Measurements from ENCODE around the gene OSBPL1A.
A peak's percentile ranks its signal among the peaks of the same experiment; 100 is the strongest.

Gene OSBPL1A

DNA sequence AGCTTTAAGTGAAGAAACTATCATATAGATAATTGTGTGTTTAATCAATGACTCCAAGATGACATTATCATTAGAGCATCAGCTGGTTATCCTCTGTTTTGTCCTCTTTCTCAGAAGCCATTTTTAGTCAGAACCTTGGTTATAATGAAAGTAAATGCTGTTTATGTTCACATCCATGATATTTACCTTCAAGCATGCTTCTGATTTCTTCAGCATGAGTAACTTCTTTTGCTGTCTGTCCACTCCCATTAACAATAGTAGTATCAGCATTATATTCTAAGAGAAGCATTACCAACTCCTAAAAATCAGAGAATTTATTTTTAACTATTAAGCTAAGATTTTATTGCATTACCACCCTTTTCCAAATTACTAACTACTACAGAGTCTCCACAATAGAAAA, 56.3 kb downstream of the OSBPL1A start:
- no peak for DNase-seq (ENCODE audit: low spot score)

DNA sequence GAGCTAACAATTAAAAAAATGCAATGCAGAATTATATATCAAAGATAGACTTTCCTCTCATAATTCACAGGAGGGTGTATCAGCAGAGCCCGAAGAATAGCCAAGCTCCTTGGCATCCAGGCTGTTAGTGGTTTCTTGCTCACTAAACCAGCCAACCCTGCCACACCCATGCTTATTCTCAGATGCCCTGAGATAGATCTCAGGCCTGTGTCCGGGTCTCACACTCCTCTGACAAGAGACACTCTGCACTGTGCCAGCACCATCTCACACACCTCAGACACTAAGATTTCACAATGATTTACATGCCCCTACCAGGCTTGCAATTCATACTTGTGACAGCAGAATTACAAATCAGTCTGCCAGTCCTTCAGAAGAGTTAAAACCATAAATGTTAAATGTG, 64.5 kb downstream of the OSBPL1A start:
- no peak for DNase-seq (ENCODE audit: low spot score)

DNA sequence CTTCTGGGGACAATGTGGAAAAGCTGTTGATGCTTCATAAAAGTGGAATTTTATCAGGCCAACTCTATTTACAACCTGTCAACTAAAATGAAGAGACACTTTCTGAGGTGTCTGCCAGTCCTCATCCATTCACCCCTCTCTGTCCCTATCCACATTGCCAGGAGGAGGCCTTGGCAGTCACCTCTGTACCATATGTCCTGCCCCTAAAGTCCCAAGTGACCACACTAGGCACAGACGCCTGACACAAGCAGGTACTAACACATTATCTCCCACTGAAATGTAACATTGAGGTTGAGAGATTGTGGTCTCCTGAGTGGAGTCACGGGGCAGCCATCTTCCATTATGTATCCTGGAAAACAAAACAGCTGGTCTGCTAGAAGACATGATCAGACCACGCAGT, 71.4 kb downstream of the OSBPL1A start:
- DNase-seq (ENCODE audit: low spot score) = no peak

DNA sequence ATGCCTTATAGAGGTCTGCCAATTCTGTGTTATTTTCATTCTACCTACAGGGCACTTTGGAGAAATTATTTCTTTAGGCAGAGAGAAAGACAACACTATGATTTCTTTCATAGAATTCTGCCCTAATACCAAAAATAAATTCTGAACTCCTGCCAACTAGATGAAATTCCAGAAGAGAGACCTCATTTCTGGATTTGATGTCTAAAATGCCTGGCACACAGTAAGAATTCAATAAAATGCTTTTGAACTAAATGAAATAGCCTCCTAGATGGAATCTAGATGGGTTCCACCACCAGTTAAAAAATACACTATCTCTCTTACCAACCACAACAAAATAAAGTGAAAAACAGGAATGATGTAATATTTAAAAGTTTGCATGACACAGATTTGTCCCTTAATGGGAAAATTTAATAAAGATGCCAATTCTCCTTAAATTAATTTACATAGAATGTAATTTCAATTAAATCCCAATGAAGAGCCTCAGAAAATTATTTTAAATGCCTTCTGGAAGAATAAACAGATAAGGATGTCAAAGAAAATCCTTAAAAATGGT, 75.0 kb downstream of the OSBPL1A start:
- DNase-seq (ENCODE audit: low spot score) = no peak

DNA sequence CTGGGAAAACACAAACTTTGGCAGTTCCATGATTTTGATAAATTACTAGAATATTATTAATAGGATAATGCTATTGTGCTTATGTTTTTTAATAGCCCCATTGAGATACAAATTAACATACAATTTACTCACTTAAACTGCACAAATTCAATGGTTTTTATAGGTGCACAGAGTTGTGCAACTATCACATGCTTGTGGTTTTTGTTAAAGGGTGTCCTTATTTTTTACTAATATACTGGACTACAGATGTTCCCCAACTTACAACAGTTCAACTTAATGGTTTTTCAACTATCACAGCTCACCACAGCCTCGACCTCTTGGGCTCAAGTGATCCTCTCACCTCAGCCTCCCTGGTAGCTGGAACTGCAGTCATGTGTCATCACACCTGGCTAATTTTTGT, 76.6 kb downstream of the OSBPL1A start:
- DNase-seq (ENCODE audit: low spot score) = no peak

DNA sequence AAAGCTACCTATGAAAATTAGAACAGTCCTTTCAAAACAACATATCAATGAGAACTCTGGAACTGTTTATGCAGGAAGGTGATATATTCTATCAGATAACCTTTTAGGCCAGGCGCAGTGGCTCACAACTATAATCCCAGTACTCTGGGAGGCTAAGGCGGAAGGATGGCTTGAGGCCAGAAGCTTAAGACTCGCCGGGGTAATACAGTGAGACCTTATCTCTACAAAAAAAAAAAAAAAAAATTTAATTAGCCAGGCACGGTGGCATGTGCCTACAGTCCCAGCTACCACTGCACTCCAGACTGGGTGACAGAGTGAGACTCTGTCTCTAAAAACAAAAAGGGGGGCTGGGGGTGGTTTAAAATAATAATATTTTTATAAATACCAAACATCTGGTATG, 77.9 kb downstream of the OSBPL1A start:
- no peak for DNase-seq (ENCODE audit: low spot score)

DNA sequence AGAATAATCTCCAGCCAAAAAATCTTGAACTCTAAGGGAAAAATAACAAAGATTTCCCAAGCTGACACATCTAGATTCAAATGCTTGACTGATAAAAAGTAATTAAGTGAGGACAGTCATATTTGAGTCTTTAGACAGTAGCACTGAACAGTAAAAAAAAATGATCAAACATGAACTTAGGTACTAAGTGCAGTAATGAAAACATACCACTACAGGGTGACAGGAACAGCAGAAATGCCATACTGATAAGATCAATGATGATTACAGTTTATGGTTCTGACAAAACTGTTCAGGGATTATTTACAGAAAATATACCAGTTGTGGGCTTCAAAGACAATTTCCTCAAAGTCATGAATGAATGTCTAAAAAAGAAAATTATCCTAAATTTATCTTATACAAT, 80.3 kb downstream of the OSBPL1A start:
- no peak for DNase-seq (ENCODE audit: low spot score)

DNA sequence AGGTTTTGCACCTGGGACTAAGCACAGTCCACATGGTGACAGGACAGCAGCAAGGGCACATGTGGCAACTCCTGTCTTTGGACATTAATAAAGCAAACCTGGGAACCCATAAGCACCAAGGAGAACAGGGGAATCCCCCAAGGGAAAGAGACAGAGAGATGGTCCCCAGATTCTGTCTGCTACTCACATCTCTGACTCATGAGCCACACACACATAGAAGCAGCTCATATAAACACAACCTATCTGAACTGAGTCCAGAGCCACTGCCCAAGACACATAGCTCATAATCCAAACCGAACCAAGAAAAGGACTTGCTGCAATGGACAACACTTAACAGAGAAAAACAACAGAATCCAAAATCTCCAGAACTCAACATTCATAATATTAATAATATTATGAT, 82.5 kb downstream of the OSBPL1A start:
- no peak for DNase-seq (ENCODE audit: low spot score)

DNA sequence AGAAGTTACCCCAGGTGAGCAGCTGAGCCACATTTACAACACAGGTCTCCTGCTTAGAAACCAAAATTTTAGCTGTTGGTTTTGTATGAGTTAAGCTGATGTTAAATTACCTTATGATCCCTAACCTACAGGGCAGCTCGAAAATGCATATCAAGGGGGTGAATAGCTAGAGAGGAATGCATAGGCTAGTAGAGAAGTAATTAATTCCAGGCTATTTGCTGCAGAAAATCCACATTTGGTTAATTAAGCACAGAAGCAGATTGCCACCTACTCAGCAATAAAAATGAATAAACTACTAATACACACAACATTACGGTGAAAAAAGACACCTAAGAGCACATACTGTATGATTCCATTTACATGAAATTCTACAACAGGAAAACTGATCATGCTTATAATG, 91.4 kb downstream of the OSBPL1A start:
- DNase-seq (ENCODE audit: low spot score) = no peak

DNA sequence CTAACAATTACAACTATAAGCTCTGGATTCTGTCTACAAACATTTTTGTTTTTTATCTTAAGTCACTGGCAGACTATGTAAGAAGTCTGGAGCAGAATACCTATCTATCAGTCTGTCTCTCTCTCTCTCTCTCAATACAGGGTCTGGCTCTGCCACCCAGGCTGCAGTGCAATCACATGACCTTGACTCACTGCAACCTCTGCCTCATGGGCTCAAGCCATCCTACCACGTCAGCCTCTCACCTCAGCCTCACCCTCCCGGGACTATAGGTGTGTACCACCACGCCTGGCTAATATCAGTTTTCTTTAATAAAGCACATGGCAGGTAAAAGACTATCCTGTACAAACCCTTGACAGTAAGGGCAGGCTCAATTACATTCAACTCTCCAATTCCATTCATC, 96.9 kb downstream of the OSBPL1A start:
- no peak for DNase-seq (ENCODE audit: low spot score)

DNA sequence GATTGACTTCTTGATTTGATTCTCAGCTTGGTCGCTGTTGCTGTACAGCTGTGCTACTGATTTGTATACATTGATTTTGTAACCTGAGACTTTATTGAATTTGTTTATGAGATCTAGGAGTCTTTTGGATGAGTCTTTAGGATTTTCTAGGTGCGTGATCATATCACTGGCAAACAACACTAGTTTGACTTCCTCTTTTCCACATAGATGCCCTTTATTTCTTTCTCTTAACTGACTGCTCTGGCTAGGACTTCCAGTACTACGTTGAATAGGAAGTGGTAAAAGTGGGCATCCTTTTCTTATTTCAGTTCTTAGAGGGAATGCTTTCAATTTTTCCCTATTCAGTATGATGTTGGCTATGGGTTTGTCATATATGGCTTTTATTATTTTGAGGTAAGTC, 101.3 kb downstream of the OSBPL1A start:
- no peak for DNase-seq (ENCODE audit: low spot score)

DNA sequence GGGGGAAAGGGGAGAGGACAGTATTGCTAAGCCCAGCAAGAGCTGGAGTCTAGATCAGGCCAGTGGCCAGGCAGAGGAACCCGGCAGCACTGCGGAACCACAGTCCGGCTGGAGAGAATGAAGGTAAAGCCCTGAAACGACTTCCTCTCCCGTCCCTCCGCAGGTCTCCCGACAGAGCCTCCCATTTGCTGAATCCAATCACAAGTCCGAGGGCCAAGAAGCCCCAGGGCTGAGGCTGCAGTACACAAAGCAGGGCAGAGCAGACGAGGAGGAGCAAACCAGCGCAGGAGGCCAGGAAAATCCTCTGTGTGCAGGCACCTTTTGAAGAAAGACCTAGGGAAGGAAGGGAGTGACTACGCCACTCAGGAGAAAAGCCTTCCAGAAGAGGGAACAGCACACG, 104.4 kb downstream of the OSBPL1A start:
- peak; percentile 0 for DNase-seq (ENCODE audit: low spot score)

DNA sequence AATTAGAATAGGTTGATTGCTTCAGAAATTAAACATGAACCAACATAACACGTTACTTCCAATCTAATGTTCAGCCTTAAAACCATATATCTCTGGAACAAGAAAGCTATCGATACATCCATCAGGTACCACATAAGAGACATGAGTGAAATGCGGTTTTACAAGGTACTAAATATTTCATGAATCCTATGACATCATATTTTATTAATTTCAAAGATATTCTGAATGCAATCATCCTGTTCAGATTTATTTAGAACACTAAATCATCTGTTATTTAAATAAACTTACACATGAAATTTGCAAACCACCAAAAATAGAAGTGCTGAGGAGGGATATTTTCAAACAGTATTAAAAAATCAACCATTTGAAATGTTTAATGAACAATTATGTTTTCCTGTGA, 119.0 kb downstream of the OSBPL1A start:
- no peak for DNase-seq (ENCODE audit: low spot score)

DNA sequence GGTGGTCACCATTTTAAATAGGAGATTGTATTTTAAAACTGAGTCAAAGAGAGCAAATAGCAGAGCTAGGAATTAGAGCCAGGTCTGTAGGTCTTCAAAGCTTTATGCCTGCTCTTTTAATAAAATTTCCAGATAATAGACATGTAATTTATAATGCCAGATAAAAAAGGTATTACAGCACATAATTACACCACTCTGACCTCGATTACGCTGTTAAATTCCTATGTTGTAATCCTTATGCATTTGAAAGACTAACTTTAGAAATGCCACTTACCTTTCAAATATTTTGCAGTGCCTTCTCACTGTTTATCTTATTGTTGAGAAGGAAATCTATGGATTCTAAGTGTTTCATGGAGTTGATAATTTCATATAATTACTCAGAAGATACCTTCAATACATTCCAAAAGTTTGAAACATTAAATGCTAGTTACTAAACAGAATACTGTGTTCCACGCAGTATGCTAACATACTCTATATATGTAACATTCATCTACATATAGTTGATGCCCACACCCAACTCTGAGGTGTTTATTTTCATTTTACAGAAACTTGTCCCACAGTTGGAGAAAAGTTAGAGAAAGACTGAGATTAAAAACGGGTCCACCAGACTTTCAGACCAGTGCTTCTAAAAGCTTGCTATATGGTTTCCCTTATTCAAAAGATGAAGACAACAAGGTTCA, 120.0 kb downstream of the OSBPL1A start:
- DNase-seq (ENCODE audit: low spot score) = no peak

DNA sequence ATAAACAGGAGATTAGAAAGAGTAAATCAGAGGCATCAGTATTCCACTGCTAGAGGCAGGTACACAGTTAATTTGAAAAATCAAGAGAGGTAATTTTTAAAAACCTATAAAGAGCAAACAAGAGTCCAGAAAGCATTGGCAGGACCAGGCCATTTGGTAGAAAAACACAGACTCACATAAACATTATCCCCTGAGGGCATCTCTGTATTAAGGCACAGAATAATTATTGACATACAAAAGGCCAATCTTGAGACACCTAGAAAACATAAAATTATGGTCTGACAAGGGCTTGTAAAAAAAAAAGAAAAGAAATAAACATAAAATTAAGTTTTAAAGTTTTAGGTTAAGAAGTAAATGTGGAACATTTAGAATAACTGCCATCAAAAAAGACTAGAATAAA, 120.6 kb downstream of the OSBPL1A start:
- DNase-seq (ENCODE audit: low spot score) = no peak

DNA sequence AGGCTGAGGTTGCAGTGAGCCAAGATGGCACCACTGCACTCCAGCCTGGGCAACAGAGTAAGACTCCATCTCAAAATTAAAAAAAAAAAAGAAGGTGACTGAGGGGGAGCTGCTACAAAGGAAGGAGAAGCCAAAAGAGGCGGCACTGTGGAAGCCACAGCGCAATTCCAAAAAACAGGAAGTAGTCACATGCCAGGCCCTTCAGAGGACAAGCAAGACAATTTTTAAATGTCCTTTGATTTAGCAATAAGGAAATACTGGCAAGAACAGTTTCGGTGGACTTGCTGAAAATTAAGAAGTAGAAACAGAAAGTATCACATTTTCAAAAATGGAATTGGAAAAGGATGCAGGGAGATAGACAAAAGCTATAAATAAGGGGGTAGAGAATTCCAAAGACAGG, 122.8 kb downstream of the OSBPL1A start:
- DNase-seq (ENCODE audit: low spot score) = no peak

DNA sequence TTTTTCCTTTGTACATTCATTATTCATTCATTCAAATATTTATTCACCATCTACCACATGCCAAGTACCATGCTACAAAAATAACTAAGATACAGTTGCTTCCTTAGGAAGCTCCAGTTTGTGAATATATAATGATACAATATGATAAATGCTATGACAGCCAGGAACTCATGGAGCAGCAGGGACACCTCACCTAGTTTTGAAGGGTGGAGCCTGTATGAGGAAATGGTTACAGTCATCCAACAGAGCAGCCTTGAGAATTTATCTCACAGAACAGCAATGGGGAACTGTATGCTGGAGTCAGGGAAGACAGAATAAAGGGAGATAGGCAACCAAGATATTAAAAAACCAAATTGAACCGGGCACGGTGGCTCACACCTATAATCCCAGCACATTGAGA, 124.0 kb downstream of the OSBPL1A start:
- DNase-seq (ENCODE audit: low spot score) = no peak

DNA sequence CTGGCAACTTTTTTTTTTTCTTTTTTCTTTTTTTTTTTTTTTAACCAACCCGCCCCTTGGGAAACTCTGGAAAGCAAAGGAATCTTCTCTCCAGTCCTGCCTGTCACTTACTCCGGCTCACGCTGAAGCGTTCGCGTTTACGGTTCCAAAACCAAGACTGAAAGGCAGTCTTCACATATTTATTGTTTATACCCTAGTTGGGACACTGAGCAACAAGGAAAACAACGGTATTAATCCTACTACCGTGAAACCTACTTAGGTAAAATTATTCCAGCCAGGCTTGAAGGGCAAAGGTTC, 125.4 kb downstream of the OSBPL1A start:
- DNase-seq (ENCODE audit: low spot score) = no peak

DNA sequence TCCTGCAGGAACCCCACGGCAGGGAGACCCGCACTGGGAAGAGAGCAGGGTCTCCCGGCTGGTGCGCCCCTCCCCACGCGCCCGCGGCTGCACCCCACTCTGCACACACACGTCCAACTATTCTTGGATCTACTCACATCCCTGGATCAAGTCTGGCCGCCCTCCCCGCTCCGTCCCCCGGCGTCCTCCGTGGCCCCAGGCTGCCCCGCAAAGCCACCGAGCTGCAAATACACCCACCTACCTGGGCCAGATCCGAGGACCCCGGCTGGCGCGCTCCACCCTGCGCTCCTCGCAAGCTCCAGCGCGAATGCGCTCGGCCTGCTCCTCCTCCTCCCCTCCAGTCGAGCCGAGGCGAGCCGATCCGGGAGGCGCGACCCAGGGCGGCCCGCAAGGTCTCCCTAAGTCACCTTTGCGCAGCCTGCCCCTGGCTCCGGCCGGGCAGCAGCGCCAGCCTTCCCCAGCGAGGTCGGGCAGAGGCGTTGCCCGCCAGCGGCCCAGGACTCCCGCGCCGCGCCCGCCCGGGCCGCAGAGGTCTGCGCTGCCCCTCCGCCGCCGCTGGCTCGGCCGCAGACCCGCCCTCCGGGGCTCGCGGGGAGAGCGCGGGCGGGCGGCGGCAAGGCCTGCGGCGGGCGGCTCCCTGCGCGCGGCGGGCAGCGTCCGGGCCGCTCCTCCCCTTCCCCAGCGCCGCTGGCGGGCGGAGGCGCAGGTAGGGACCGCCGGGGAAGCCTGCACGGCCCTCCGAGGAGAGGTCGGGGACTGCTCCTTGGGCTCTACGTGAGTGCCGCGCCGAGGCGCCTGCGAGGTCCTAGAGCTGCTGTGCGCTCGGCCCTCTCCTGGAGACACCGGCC, 126.0 kb downstream of the OSBPL1A start:
- no peak for DNase-seq (ENCODE audit: low spot score)

DNA sequence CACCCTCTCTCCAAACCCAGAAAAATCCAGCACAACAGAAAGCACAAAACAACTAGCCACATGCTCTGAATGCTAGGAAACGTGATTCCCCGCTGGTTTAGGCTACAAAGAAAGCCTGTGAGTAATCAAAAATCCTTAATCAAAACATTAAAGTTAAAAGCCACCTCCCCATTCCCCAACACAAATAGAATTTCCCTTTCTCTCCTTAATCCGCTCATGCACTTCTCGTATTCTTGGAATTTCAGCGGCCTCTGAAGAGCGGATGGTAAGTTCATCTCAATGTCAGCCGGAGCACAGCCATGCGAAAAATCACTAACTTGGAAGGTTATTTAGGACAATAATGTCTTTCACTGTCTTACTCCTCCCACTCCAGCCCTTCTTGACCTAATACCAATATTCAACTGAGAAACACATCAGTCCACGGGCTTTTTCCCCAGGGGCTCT, 126.7 kb downstream of the OSBPL1A start:
- no peak for DNase-seq (ENCODE audit: low spot score)

DNA sequence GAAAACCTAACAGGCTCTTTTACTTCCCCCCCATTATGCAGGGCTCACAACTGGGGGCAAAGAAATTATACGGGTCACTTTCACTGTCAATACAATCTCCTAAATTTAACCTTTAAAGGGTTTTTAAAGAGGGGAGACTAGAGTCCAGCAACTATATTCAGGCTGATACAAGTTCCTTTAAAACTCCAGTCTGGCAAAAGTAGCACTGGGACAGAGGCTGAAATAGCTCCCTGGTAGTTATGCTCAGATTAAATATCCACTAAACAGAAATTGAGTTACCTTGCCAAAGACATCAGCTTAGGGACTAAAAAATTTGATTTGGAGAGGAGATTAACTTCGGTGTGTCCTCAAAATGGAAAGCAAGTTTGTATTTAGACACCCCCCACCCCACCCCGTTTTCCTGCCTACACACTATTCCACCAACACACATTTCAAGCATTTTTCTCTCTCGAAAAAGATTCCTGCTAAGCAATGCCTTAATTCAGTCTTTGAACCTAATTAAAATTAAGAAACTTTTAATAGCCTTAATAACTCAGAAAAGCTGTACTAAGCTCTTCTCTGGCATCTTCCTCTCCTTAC, 127.2 kb downstream of the OSBPL1A start:
- no peak for DNase-seq (ENCODE audit: low spot score)

DNA sequence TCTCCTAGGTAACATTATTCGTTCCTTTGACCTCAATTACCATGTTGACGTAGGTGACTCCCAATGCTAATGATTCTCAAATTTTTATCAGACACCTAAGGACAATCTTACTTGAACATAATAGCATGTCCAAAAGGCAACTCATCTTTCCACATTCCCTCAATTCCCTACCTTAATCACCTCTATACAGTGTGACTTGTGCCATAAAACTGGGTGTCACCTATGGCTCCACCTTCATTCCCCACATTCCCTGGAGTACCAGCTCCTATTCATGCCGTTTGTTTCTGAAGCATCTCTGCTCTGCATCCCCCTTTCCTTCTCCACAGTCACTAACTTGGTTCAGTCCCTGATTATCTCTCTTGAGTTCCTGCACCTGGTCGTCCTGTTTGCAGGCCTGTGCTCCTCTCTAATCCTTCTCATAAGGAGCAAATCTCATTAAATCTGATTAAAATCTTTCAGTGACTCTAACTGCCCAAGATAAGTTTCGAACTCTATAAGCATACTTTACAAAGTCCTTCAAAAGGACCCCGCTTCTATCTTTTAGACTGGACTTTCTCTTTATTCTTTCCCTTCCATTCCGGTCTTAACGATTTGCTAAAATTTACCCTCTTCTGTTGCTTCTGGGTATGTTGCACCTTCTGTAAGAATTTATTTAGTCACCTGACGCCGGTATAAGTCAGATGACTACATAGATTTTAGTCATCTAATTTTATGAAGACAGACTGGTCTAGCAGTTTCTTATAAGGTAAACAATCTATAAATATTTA, 128.7 kb downstream of the OSBPL1A start:
- no peak for DNase-seq (ENCODE audit: low spot score)

DNA sequence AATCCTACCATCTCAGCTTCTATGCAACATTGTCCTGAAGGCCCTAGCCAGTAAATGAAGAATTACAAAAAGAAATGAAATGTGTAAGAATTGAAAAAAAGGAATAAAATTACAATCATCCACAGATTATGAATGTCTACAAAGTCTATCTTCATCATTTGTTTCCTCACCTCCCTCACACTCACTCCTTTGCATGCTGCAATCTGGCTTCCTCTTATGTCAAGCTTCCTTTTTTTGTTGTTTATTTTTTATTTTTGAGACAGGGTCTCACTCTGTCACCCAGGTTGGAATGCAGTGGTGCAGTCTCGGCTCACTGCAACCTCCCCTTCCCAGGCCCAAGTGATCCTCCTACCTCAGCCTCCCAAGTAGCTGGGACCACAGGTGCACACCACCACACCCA, 129.7 kb downstream of the OSBPL1A start:
- no peak for DNase-seq (ENCODE audit: low spot score)
